HepG2 (cell line): ENCODE results near the gene ASCC2. TPM values are rescaled to one million over a fixed set of nuclear protein-coding genes. Genes with fewer than 3 reads are reported as not detected.
A peak's percentile ranks its signal among the peaks of the same experiment; 100 is the strongest.

Experiments
- BRCA1 ChIP-seq: sonication (generic); formaldehyde crosslinking; IDR thresholded peaks from 2 replicates; pipeline ENCODE4 v1.4.0; 2020; ENCODE audit warnings: missing genetic modification reagents
- CREM ChIP-seq, 2 experiments: sonication (generic) in 1 of 2; formaldehyde crosslinking in 1 of 2; IDR thresholded peaks; 2 replicates each; pipeline versions ENCODE4 v1.4.0 to v1.6.1; 2016 to 2020; ENCODE audit warnings: antibody characterized with exemption in 1 of 2, mild to moderate bottlenecking in 1 of 2, missing genetic modification reagents in 1 of 2
- HDAC1 ChIP-seq: sonication (generic); formaldehyde crosslinking; IDR thresholded peaks from 2 replicates; pipeline ENCODE4 v1.5.1; 2020; ENCODE audit warnings: mild to moderate bottlenecking, missing genetic modification reagents
- NFIC ChIP-seq: IDR thresholded peaks from 2 replicates; pipeline ENCODE4 v1.6.1; 2012; ENCODE audit warnings: mild to moderate bottlenecking, low read length, inconsistent platforms
- NR2F1 ChIP-seq, 2 experiments: fragments of 450-650 bp in 1 of 2; formaldehyde crosslinking in 1 of 2; IDR thresholded peaks; 2 replicates each; pipeline versions ENCODE4 v1.5.0 to v1.6.1; 2016 to 2020; ENCODE audit warnings: mild to moderate bottlenecking in 1 of 2, missing compliant biosample characterization in 1 of 2, missing genetic modification reagents in 1 of 2, moderate library complexity in 1 of 2
- PTBP1 ChIP-seq: fragments of 200-400 bp; formaldehyde crosslinking; IDR thresholded peaks from 2 replicates; pipeline ENCODE4 v1.6.1; 2018; ENCODE audit warnings: low read length, low read depth; ENCODE audit not compliant: poor library complexity, severe bottlenecking
- SAP130 ChIP-seq: IDR thresholded peaks from 2 replicates; pipeline ENCODE4 v1.6.1; 2016; ENCODE audit warnings: low read depth
- SSRP1 ChIP-seq: IDR thresholded peaks from 2 replicates; pipeline ENCODE4 v1.6.1; 2016; ENCODE audit warnings: control low read depth
- TARDBP ChIP-seq: sonication (generic); formaldehyde crosslinking; IDR thresholded peaks from 2 replicates; pipeline ENCODE4 v1.8.0; 2022; ENCODE audit warnings: mild to moderate bottlenecking, missing genetic modification reagents
- ZNF138 ChIP-seq: sonication (generic); formaldehyde crosslinking; IDR thresholded peaks from 2 replicates; pipeline ENCODE4 v1.5.0; 2020; ENCODE audit warnings: mild to moderate bottlenecking, low read depth, missing genetic modification reagents
- ZNF296 ChIP-seq: sonication (generic); formaldehyde crosslinking; conservative IDR thresholded peaks from 2 replicates; pipeline ENCODE4 v1.5.0; 2020; ENCODE audit warnings: mild to moderate bottlenecking, missing genetic modification reagents
- ZNF383 ChIP-seq: sonication (generic); formaldehyde crosslinking; IDR thresholded peaks from 2 replicates; pipeline ENCODE4 v1.4.0; 2020; ENCODE audit warnings: missing genetic modification reagents, mild to moderate bottlenecking, borderline replicate concordance
- ZNF432 ChIP-seq: sonication (generic); formaldehyde crosslinking; IDR thresholded peaks from 2 replicates; pipeline ENCODE4 v1.5.0; 2020; ENCODE audit warnings: missing genetic modification reagents, mild to moderate bottlenecking, borderline replicate concordance
- ZNF607 ChIP-seq: sonication (generic); formaldehyde crosslinking; IDR thresholded peaks from 2 replicates; pipeline ENCODE4 v1.5.1; 2020; ENCODE audit warnings: missing genetic modification reagents, mild to moderate bottlenecking, borderline replicate concordance
- ZNF674 ChIP-seq: sonication (generic); formaldehyde crosslinking; IDR thresholded peaks from 2 replicates; pipeline ENCODE4 v1.5.0; 2020; ENCODE audit warnings: low read depth, mild to moderate bottlenecking, missing genetic modification reagents
- ZNF766 ChIP-seq: sonication (generic); formaldehyde crosslinking; IDR thresholded peaks from 2 replicates; pipeline ENCODE4 v1.5.0; 2020; ENCODE audit warnings: missing genetic modification reagents, borderline replicate concordance
- ZNF776 ChIP-seq: sonication (generic); formaldehyde crosslinking; IDR thresholded peaks from 2 replicates; pipeline ENCODE4 v1.4.0; 2020; ENCODE audit warnings: mild to moderate bottlenecking, missing genetic modification reagents
- ZNF83 ChIP-seq: sonication (generic); formaldehyde crosslinking; IDR thresholded peaks from 2 replicates; pipeline ENCODE4 v1.4.0; 2020; ENCODE audit warnings: missing genetic modification reagents, mild to moderate bottlenecking, borderline replicate concordance
- polyA plus RNA-seq, 8 experiments: library from polyadenylated mRNA; depleted of rRNA in 3 of 8; stranded (reverse) in 7 of 8; unstranded in 1 of 8; fragments of >200 nt; fragmentation: Illumina TruSeq in 4 of 8; extraction: Trizol in 4 of 8; gene quantifications; 2 replicates each; pipeline versions ENCODE4 v1.2.1 to v1.2.3, GENCODE V29; 2011 to 2016; ENCODE audit warnings: low read depth in 4 of 8, missing spikeins in 1 of 8, mixed read lengths in 1 of 8; ENCODE audit not compliant: insufficient read depth in 1 of 8
- total RNA-seq, 5 experiments: library from RNA; depleted of rRNA; stranded (reverse); fragments of >200 nt; fragmentation: Illumina TruSeq; extraction: Trizol; gene quantifications; 2 replicates each; pipeline ENCODE4 v1.2.3, GENCODE V29; 2016; ENCODE audit warnings: low read depth in 1 of 5
- TF ChIP-seq, protein P1 (sequence below): sonication (generic); formaldehyde crosslinking; IDR thresholded peaks from 2 replicates; pipeline ENCODE4 v1.5.1; 2020; ENCODE audit warnings: mild to moderate bottlenecking, missing genetic modification reagents
- TF ChIP-seq, protein P2 (sequence below): sonication (generic); formaldehyde crosslinking; IDR thresholded peaks from 2 replicates; pipeline ENCODE4 v1.4.0; 2020; ENCODE audit warnings: mild to moderate bottlenecking, missing genetic modification reagents
- TF ChIP-seq, protein P3 (sequence below), 2 experiments: IDR thresholded peaks; 2 replicates each; pipeline ENCODE4 v1.6.1; 2011 to 2012; ENCODE audit warnings: low read length in 2 of 2, borderline replicate concordance in 1 of 2, low read depth in 1 of 2, mild to moderate bottlenecking in 1 of 2, moderate library complexity in 1 of 2

ASCC2 gene
- total and polyA plus RNA-seq, 2 of the 13 experiments (the other 11 are each of a cell fraction or from before 2014, with no cell fraction given), result 26.2 to 26.3 TPM

DNA sequence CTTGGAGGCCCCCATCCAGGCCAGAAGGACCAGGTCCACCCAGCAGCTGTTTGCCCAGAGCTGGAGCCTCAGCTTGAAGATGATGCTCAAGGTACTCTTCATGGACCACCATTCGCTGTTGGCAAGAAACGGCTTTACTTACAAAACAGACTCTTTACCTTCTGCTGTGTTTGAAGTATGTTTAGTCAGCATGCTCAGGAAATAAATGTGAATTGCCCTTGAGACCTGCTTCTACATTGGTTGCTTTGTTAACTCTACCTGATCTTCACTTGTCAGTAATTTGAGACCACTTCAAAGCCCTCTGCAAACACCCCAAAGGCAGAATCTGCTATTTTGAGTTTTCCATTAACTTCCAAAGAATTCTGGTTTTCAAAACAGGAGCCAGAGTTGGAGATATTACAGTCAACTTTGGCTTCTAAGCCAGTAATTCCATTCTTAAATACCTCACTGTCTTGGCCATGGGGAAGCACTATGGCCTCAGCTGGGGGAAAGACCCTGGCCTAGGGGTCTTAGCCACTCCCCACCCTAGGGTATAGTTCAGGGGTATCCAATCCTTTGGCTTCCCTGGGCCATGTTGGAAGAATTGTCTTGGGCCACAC, 68.3 kb downstream of the ASCC2 start (continued):
- peak; percentile 74 for TF ChIP-seq CREM (IDR thresholded peaks at IDR 0.05)
- no peak for TF ChIP-seq CREM (CRISPR knock-in tag; IDR thresholded peaks at IDR 0.05)
- no peak for TF ChIP-seq ZNF296
- TF ChIP-seq SAP130 (CRISPR knock-in tag), result peak; percentile 83
- no peak for TF ChIP-seq ZNF776 (CRISPR knock-in tag)
- TF ChIP-seq, protein P1, sequence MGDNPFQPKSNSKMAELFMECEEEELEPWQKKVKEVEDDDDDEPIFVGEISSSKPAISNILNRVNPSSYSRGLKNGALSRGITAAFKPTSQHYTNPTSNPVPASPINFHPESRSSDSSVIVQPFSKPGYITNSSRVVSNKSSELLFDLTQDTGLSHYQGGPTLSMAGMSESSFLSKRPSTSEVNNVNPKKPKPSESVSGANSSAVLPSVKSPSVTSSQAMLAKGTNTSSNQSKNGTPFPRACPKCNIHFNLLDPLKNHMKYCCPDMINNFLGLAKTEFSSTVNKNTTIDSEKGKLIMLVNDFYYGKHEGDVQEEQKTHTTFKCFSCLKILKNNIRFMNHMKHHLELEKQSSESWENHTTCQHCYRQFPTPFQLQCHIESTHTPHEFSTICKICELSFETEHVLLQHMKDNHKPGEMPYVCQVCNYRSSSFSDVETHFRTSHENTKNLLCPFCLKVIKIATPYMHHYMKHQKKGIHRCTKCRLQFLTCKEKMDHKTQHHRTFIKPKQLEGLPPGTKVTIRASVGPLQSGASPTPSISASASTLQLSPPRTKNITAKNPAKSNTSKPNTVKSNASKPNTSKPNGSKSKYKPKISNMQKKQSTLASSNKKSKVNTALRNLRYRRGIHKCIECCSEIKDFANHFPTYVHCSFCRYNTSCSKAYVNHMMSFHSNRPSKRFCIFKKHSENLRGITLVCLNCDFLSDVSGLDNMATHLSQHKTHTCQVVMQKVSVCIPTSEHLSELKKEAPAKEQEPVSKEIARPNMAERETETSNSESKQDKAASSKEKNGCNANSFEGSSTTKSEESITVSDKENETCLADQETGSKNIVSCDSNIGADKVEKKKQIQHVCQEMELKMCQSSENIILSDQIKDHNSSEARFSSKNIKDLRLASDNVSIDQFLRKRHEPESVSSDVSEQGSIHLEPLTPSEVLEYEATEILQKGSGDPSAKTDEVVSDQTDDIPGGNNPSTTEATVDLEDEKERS (CRISPR knock-in tag), result no peak
- no peak for TF ChIP-seq ZNF83
- no peak for TF ChIP-seq PTBP1
- peak; percentile 75 for TF ChIP-seq HDAC1 (CRISPR knock-in tag)
- TF ChIP-seq ZNF607, result no peak
- no peak for TF ChIP-seq ZNF383 (CRISPR knock-in tag)
- no peak for TF ChIP-seq ZNF674
- TF ChIP-seq SSRP1, result no peak
- no peak for TF ChIP-seq ZNF766 (CRISPR knock-in tag)
- no peak for TF ChIP-seq BRCA1 (CRISPR knock-in tag)
- TF ChIP-seq NR2F1 (CRISPR knock-in tag; IDR thresholded peaks at IDR 0.05), result no peak
- TF ChIP-seq, protein P2, sequence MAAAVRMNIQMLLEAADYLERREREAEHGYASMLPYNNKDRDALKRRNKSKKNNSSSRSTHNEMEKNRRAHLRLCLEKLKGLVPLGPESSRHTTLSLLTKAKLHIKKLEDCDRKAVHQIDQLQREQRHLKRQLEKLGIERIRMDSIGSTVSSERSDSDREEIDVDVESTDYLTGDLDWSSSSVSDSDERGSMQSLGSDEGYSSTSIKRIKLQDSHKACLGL (CRISPR knock-in tag), result no peak
- TF ChIP-seq ZNF432 (CRISPR knock-in tag), result no peak
- TF ChIP-seq, protein P3, sequence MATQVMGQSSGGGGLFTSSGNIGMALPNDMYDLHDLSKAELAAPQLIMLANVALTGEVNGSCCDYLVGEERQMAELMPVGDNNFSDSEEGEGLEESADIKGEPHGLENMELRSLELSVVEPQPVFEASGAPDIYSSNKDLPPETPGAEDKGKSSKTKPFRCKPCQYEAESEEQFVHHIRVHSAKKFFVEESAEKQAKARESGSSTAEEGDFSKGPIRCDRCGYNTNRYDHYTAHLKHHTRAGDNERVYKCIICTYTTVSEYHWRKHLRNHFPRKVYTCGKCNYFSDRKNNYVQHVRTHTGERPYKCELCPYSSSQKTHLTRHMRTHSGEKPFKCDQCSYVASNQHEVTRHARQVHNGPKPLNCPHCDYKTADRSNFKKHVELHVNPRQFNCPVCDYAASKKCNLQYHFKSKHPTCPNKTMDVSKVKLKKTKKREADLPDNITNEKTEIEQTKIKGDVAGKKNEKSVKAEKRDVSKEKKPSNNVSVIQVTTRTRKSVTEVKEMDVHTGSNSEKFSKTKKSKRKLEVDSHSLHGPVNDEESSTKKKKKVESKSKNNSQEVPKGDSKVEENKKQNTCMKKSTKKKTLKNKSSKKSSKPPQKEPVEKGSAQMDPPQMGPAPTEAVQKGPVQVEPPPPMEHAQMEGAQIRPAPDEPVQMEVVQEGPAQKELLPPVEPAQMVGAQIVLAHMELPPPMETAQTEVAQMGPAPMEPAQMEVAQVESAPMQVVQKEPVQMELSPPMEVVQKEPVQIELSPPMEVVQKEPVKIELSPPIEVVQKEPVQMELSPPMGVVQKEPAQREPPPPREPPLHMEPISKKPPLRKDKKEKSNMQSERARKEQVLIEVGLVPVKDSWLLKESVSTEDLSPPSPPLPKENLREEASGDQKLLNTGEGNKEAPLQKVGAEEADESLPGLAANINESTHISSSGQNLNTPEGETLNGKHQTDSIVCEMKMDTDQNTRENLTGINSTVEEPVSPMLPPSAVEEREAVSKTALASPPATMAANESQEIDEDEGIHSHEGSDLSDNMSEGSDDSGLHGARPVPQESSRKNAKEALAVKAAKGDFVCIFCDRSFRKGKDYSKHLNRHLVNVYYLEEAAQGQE (IDR thresholded peaks at IDR 0.05; ENCODE audit: borderline replicate concordance in 1 of 2, low read depth in 1 of 2, low read length in 2 of 2), result no peak
- TF ChIP-seq NFIC, result peak; percentile 80; the same call in 1 of the 2 replicates
- no peak for TF ChIP-seq ZNF138 (CRISPR knock-in tag)
- no peak for TF ChIP-seq TARDBP (CRISPR knock-in tag)
